Ascending aorta (tissue), 2 donors: Measurements from ENCODE around the gene ITGAX. TPM values are rescaled to one million over a fixed set of nuclear protein-coding genes. Genes with fewer than 3 reads are reported as not detected.

Source experiments
- DNase-seq, 2 donors: peaks; one replicate each; pipeline ENCODE4 v3.0.0-alpha.2; 2019; ENCODE audit warnings: low spot score in 2 of 2
- H3K27ac ChIP-seq, 2 donors: fragments of 200-600 bp; sonication (generic); one replicate each; pipeline ENCODE4 v1.5.1; 2016 to 2017; ENCODE audit warnings: mild to moderate bottlenecking in 1 of 2
- H3K27me3 ChIP-seq: fragments of 200-600 bp; sonication (generic); one replicate; pipeline ENCODE4 v1.5.1; 2017
- H3K36me3 ChIP-seq, 2 donors: fragments of 200-600 bp; sonication (generic); one replicate each; pipeline ENCODE4 v1.5.1; 2016
- H3K4me1 ChIP-seq, 2 donors: fragments of 200-600 bp; sonication (generic); one replicate each; pipeline ENCODE4 v1.5.1; 2016 to 2017; ENCODE audit warnings: mild to moderate bottlenecking in 1 of 2
- H3K4me3 ChIP-seq, 2 donors: fragments of 200-600 bp; sonication (generic); one replicate each; pipeline ENCODE4 v1.5.1; 2016 to 2017; ENCODE audit warnings: mild to moderate bottlenecking in 1 of 2
- H3K9me3 ChIP-seq, 2 donors: fragments of 200-600 bp; sonication (generic); one replicate each; pipeline ENCODE4 v1.5.1; 2016
- CTCF ChIP-seq, 3 experiments: fragments of 200-600 bp in 2 of 3; fragments of 450-650 bp in 1 of 3; sonication (generic) in 2 of 3; IDR thresholded peaks; one replicate each; pipeline ENCODE4 v1.5.1; 2016 to 2019; ENCODE audit warnings: antibody characterized with exemption in 3 of 3, mild to moderate bottlenecking in 1 of 3, moderate library complexity in 1 of 3
- intact Hi-C: fragments of 100-400 bp; cut with DNase I; formaldehyde crosslinking; loops from one replicate; pipeline ENCODE4 v1.15.1; 2023
- total RNA-seq: library from RNA; depleted of rRNA; stranded (reverse); fragments of >200 nt; gene quantifications from one replicate; pipeline ENCODE4 v1.1.0, GENCODE V29; 2016

The ITGAX gene
- total RNA-seq, 1 donor from 2014 or later = 3.6 TPM

GRCh38 chr16:31365131-31365865, 10.3 kb downstream of the ITGAX start:
- Histone ChIP-seq H3K4me1 (no peaks in the 10 kb centered on the region), H3K36me3 (no peaks in the 10 kb centered on the region), H3K27me3 (no peaks in the 10 kb centered on the region), H3K27ac (no peak overlapping the region), H3K4me3 (no peak overlapping the region), H3K9me3 (no peaks in the 10 kb centered on the region)
- DNase-seq = no peak
- TF ChIP-seq CTCF (IDR thresholded peaks at IDR 0.05) = no peak
- intact Hi-C loops = no loop called here

- no peak for TF ChIP-seq CTCF (IDR thresholded peaks at IDR 0.05)
- H3K27me3 ChIP-seq = no peaks in the 10 kb centered on the region
- no peak overlapping the region for H3K27ac ChIP-seq
- H3K4me3 ChIP-seq = no peak overlapping the region
- intact Hi-C loops = no loop called here
- no peaks in the 10 kb centered on the region for H3K9me3 ChIP-seq
- no peak for DNase-seq
- H3K36me3 ChIP-seq = no peaks in the 10 kb centered on the region
- H3K4me1 ChIP-seq = no peaks in the 10 kb centered on the region
These were observed 12.9 kb downstream of the ITGAX start for GRCh38 chr16:31367853-31368252.

GRCh38 chr16:31371008-31371407, 16.0 kb downstream of the ITGAX start:
- no peak for DNase-seq
- Histone ChIP-seq H3K4me3 (no peak overlapping the region), H3K27me3 (no peaks in the 10 kb centered on the region), H3K36me3 (no peaks in the 10 kb centered on the region), H3K4me1 (no peaks in the 10 kb centered on the region), H3K9me3 (no peaks in the 10 kb centered on the region), H3K27ac (no peak overlapping the region)
- TF ChIP-seq CTCF (IDR thresholded peaks at IDR 0.05) = no peak
- intact Hi-C loops = no loop called here

GRCh38 chr16:31371619-31372484, 16.9 kb downstream of the ITGAX start:
- no peak for TF ChIP-seq CTCF (IDR thresholded peaks at IDR 0.05)
- Histone ChIP-seq H3K9me3 (no peaks in the 10 kb centered on the region), H3K4me3 (no peak overlapping the region), H3K36me3 (no peaks in the 10 kb centered on the region), H3K27ac (no peak overlapping the region), H3K4me1 (no peaks in the 10 kb centered on the region), H3K27me3 (no peaks in the 10 kb centered on the region)
- intact Hi-C loops = no loop called here
- DNase-seq = no peak

- H3K27me3 ChIP-seq = no peaks in the 10 kb centered on the region
These were observed 18.3 kb downstream of the ITGAX start for GRCh38 chr16:31373235-31373634.

More at GRCh38 chr16:31373235-31373634, 18.3 kb downstream of the ITGAX start:
- H3K4me1 ChIP-seq = no peaks in the 10 kb centered on the region
- DNase-seq = no peak
- H3K27ac ChIP-seq = no peak overlapping the region
- no peak overlapping the region for H3K4me3 ChIP-seq
- no peaks in the 10 kb centered on the region for H3K36me3 ChIP-seq
- TF ChIP-seq CTCF (IDR thresholded peaks at IDR 0.05) = no peak
- H3K9me3 ChIP-seq = no peaks in the 10 kb centered on the region
- intact Hi-C loops = no loop called here
